Breast epithelium (tissue), 4 donors: Measurements from ENCODE around the gene C19orf33. TPM values are rescaled to one million over a fixed set of nuclear protein-coding genes. Genes with fewer than 3 reads are reported as not detected.

Experiments
- DNase-seq, 2 donors: peaks; one replicate each; pipeline ENCODE4 v3.0.0-alpha.2; 2019; ENCODE audit warnings: low spot score in 2 of 2
- H3K27ac ChIP-seq, 2 donors: fragments of 200-600 bp; sonication (generic) in 1 of 2; one replicate each; pipeline ENCODE4 v1.5.1; 2016 to 2019; ENCODE audit warnings: mild to moderate bottlenecking in 1 of 2
- H3K27me3 ChIP-seq, 2 donors: fragments of 200-600 bp; sonication (generic) in 1 of 2; one replicate each; pipeline versions ENCODE4 v1.5.1 to v1.6.0; 2017 to 2019; ENCODE audit warnings: control low read depth in 1 of 2, mild to moderate bottlenecking in 1 of 2
- H3K36me3 ChIP-seq: fragments of 200-600 bp; one replicate; pipeline ENCODE4 v1.5.1; 2019
- H3K4me1 ChIP-seq, 2 donors: fragments of 200-600 bp; sonication (generic); one replicate each; pipeline ENCODE4 v1.5.1; 2016 to 2019; ENCODE audit warnings: control low read depth in 1 of 2
- H3K4me3 ChIP-seq, 3 donors: fragments of 200-600 bp; sonication (generic); 1 replicate in 2 of 3; 2 replicates in 1 of 3; pipeline ENCODE4 v1.5.1; 2016 to 2019; ENCODE audit warnings: mild to moderate bottlenecking in 3 of 3, moderate library complexity in 2 of 3
- H3K9me3 ChIP-seq, 2 donors: fragments of 200-600 bp; sonication (generic) in 1 of 2; one replicate each; pipeline ENCODE4 v1.5.1; 2016 to 2019; ENCODE audit warnings: control low read depth in 1 of 2
- POLR2A ChIP-seq: fragments of 450-650 bp; IDR thresholded peaks from one replicate; pipeline ENCODE4 v1.6.1; 2016; ENCODE audit warnings: antibody characterized with exemption, mild to moderate bottlenecking, moderate library complexity
- POLR2AphosphoS5 ChIP-seq, 3 donors: sonication (generic); formaldehyde crosslinking; IDR thresholded peaks; one replicate each; pipeline ENCODE4 v1.6.1; 2017; ENCODE audit warnings: antibody characterized with exemption in 3 of 3
- intact Hi-C: fragments of 100-400 bp; cut with DNase I; formaldehyde crosslinking; loops from one replicate; pipeline ENCODE4 v1.15.1; 2023; ENCODE audit warnings: low total_unique reads
- total RNA-seq, 3 donors: library from RNA; depleted of rRNA; stranded (reverse); fragments of >200 nt; gene quantifications; one replicate each; pipeline ENCODE4 v1.1.0, GENCODE V29; 2016
- TF ChIP-seq, protein P1 (sequence below), 3 donors: fragments of 450-650 bp; IDR thresholded peaks; one replicate each; pipeline ENCODE4 v1.5.1; 2016 to 2017; ENCODE audit warnings: antibody characterized with exemption in 3 of 3, mild to moderate bottlenecking in 3 of 3, moderate library complexity in 3 of 3

C19orf33 gene
- total RNA-seq, 3 donors from 2014 or later = 3.5 to 19.3 (median 13.1) TPM

- no peak for TF ChIP-seq POLR2AphosphoS5 (IDR thresholded peaks at IDR 0.05)
- no peak for TF ChIP-seq POLR2A
- TF ChIP-seq, protein P1, sequence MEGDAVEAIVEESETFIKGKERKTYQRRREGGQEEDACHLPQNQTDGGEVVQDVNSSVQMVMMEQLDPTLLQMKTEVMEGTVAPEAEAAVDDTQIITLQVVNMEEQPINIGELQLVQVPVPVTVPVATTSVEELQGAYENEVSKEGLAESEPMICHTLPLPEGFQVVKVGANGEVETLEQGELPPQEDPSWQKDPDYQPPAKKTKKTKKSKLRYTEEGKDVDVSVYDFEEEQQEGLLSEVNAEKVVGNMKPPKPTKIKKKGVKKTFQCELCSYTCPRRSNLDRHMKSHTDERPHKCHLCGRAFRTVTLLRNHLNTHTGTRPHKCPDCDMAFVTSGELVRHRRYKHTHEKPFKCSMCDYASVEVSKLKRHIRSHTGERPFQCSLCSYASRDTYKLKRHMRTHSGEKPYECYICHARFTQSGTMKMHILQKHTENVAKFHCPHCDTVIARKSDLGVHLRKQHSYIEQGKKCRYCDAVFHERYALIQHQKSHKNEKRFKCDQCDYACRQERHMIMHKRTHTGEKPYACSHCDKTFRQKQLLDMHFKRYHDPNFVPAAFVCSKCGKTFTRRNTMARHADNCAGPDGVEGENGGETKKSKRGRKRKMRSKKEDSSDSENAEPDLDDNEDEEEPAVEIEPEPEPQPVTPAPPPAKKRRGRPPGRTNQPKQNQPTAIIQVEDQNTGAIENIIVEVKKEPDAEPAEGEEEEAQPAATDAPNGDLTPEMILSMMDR (IDR thresholded peaks at IDR 0.05) = no peak
- Histone ChIP-seq H3K4me3 (no peak overlapping the region), H3K4me1 (peaks cover 0 to 16% of the 10 kb centered on the region in 2 donors), H3K27me3 (no peaks in the 10 kb centered on the region), H3K36me3 (no peaks in the 10 kb centered on the region), H3K9me3 (no peaks in the 10 kb centered on the region), H3K27ac (peak overlapping the region; percentile 79 to 93)
- intact Hi-C loops = no loop called here
- DNase-seq = no peak
Measured at GRCh38 chr19:38288123-38288855, 15.8 kb upstream of the C19orf33 start.

- Histone ChIP-seq H3K9me3 (no peaks in the 10 kb centered on the region), H3K4me3 (no peak overlapping the region), H3K27ac (peak overlapping the region; percentile 93), H3K27me3 (no peaks in the 10 kb centered on the region), H3K4me1 (peaks cover 0 to 16% of the 10 kb centered on the region in 2 donors), H3K36me3 (no peaks in the 10 kb centered on the region)
- intact Hi-C loops = no loop called here
- TF ChIP-seq POLR2A (no peak), POLR2AphosphoS5 (IDR thresholded peaks at IDR 0.05) (no peak)
- TF ChIP-seq, protein P1 (IDR thresholded peaks at IDR 0.05) = no peak
- no peak for DNase-seq
Measured at GRCh38 chr19:38289955-38290354, 14.1 kb upstream of the C19orf33 start.

DNA sequence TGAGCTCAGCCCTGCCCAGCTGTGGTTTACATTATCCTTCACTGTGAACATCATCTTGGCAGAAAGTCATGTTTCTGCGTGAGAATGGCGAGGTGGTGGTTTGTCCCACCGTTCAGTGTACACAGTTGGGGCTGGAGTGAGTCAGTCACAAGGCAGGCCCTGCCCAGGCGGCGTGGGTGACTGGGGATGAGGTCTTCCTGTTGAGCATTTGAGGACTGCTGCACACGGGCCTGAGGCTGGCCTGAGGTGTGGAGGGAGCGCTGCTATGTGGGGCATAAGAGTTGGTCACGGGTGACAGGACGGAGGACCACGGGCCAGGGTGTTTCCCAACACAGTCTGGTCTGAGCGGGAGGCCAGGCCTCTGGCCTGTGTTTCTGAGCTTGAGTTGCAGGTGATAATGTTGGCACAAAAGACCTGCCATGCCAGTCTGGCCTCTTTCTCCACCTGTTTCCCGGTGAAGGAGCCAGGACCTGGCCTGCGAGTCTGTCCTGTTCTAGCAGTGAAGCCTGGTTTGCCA, 13.4 kb upstream of the C19orf33 start:
- Histone ChIP-seq H3K4me1 (peaks cover 0 to 16% of the 10 kb centered on the region in 2 donors), H3K4me3 (peak overlapping the region in 1 of 3 donors; percentile 1), H3K9me3 (no peaks in the 10 kb centered on the region), H3K27ac (peak overlapping the region; percentile 93), H3K36me3 (no peaks in the 10 kb centered on the region), H3K27me3 (no peaks in the 10 kb centered on the region)
- TF ChIP-seq POLR2AphosphoS5 (IDR thresholded peaks at IDR 0.05) (peak; percentile 62 to 96 (median 70)), POLR2A (no peak)
- intact Hi-C loops = no loop called here
- peak; percentile 89 to 93 for DNase-seq

GRCh38 chr19:38291855-38292254, 12.2 kb upstream of the C19orf33 start:
- Histone ChIP-seq H3K27ac (peak overlapping the region; percentile 93), H3K9me3 (no peaks in the 10 kb centered on the region), H3K36me3 (no peaks in the 10 kb centered on the region), H3K4me1 (peaks cover 0 to 16% of the 10 kb centered on the region in 2 donors), H3K4me3 (no peak overlapping the region), H3K27me3 (no peaks in the 10 kb centered on the region)
- TF ChIP-seq, protein P1 (IDR thresholded peaks at IDR 0.05) = peak in 1 of 3 donors; percentile 20
- TF ChIP-seq POLR2A (no peak), POLR2AphosphoS5 (IDR thresholded peaks at IDR 0.05) (no peak)
- DNase-seq = no peak
- intact Hi-C loops = no loop called here

GRCh38 chr19:38293281-38293680, 10.8 kb upstream of the C19orf33 start:
- Histone ChIP-seq H3K4me1 (peaks cover 0 to 16% of the 10 kb centered on the region in 2 donors), H3K9me3 (no peaks in the 10 kb centered on the region), H3K36me3 (no peaks in the 10 kb centered on the region), H3K27me3 (no peaks in the 10 kb centered on the region), H3K27ac (peak overlapping the region; percentile 27 to 93), H3K4me3 (no peak overlapping the region)
- TF ChIP-seq POLR2A (no peak), POLR2AphosphoS5 (IDR thresholded peaks at IDR 0.05) (no peak)
- TF ChIP-seq, protein P1 (IDR thresholded peaks at IDR 0.05) = no peak
- no peak for DNase-seq
- intact Hi-C loops = no loop called here
